Hepatocyte (in vitro differentiated cells): ENCODE data around the gene FOXM1.

Source experiments
- EZH2 ChIP-seq: fragments of 200-600 bp; sonication (generic); IDR thresholded peaks from 2 replicates; pipeline ENCODE4 v1.6.1; 2016; ENCODE audit warnings: antibody characterized with exemption, mild to moderate bottlenecking, borderline replicate concordance
- EZH2phosphoT487 ChIP-seq: fragments of 200-600 bp; sonication (generic); IDR thresholded peaks from one replicate; pipeline ENCODE4 v1.6.1; 2018; ENCODE audit warnings: antibody characterized with exemption, mild to moderate bottlenecking, low read depth, moderate library complexity; ENCODE audit not compliant: unreplicated experiment, severe bottlenecking
- TF ChIP-seq, protein P1 (sequence below): fragments of 200-600 bp; sonication (generic); IDR thresholded peaks from 2 replicates; pipeline ENCODE4 v1.5.1; 2016; ENCODE audit warnings: antibody characterized with exemption, mild to moderate bottlenecking; ENCODE audit not compliant: poor library complexity

- TF ChIP-seq, protein P1, sequence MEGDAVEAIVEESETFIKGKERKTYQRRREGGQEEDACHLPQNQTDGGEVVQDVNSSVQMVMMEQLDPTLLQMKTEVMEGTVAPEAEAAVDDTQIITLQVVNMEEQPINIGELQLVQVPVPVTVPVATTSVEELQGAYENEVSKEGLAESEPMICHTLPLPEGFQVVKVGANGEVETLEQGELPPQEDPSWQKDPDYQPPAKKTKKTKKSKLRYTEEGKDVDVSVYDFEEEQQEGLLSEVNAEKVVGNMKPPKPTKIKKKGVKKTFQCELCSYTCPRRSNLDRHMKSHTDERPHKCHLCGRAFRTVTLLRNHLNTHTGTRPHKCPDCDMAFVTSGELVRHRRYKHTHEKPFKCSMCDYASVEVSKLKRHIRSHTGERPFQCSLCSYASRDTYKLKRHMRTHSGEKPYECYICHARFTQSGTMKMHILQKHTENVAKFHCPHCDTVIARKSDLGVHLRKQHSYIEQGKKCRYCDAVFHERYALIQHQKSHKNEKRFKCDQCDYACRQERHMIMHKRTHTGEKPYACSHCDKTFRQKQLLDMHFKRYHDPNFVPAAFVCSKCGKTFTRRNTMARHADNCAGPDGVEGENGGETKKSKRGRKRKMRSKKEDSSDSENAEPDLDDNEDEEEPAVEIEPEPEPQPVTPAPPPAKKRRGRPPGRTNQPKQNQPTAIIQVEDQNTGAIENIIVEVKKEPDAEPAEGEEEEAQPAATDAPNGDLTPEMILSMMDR: no peak
- TF ChIP-seq EZH2: no peak
- TF ChIP-seq EZH2phosphoT487: no peak
Observed at GRCh38 chr12:2895051-2895451, 18.1 kb upstream of the FOXM1 start.
